CD4-positive, alpha-beta T cell (primary cell): ENCODE data around the gene NACA2. TPM values are rescaled to one million over a fixed set of nuclear protein-coding genes. Genes with fewer than 3 reads are reported as not detected.
"Not testable (repeated sequence)": the region's sequence is repeated elsewhere in the genome, so short reads cannot be mapped to it uniquely, and the experiment has no call there.

Source experiments
- ATAC-seq: fragments of 200-7000 bp; cut with Tn5 transposase; one replicate; pipeline ENCODE4 v1.10.0; 2022; ENCODE audit warnings: mild to moderate bottlenecking; ENCODE audit not compliant: poor library complexity
- CTCF ChIA-PET: fragments of 350-600 bp; sonication (Branson Sonifier 250); formaldehyde crosslinking; loops from one replicate; lab custom pipeline; 2021; ENCODE audit warnings: antibody characterized with exemption, inconsistent platforms; lab: Charles Lee
- POLR2A ChIA-PET: fragments of 350-600 bp; sonication (Branson Sonifier 250); formaldehyde crosslinking; loops from one replicate; lab custom pipeline; 2021; ENCODE audit warnings: antibody characterized with exemption, inconsistent platforms; lab: Charles Lee
- DNase-seq, 14 experiments: peaks; one replicate each; pipeline ENCODE4 v3.0.0-alpha.2; 2013 to 2020; ENCODE audit warnings: mixed read lengths in 2 of 14
- H3K27ac ChIP-seq, 2 donors: one replicate each; pipeline versions ENCODE4 v1.5.1 to v1.7.0; 2013; ENCODE audit warnings: low read length in 2 of 2, low read depth in 1 of 2, mild to moderate bottlenecking in 1 of 2
- H3K27me3 ChIP-seq, 2 experiments: 1 replicate in 1 of 2; 2 replicates in 1 of 2; pipeline versions ENCODE4 v1.6.1 to v1.7.0; 2013; ENCODE audit warnings: low read length in 2 of 2, control low read depth in 1 of 2, mild to moderate bottlenecking in 1 of 2, moderate library complexity in 1 of 2; ENCODE audit not compliant: insufficient read depth in 2 of 2, control insufficient read depth in 1 of 2
- H3K36me3 ChIP-seq: one replicate; pipeline ENCODE4 v1.6.1; 2013; ENCODE audit warnings: low read length, control low read depth; ENCODE audit not compliant: insufficient read depth
- H3K4me1 ChIP-seq: one replicate; pipeline ENCODE4 v1.6.1; 2013; ENCODE audit warnings: low read length, control low read depth; ENCODE audit not compliant: insufficient read depth
- H3K4me3 ChIP-seq: one replicate; pipeline ENCODE4 v1.5.1; 2013; ENCODE audit warnings: mild to moderate bottlenecking, low read length, moderate library complexity
- H3K9me3 ChIP-seq, 2 experiments: 1 replicate in 1 of 2; 2 replicates in 1 of 2; pipeline versions ENCODE4 v1.6.1 to v1.7.0; 2013; ENCODE audit warnings: low read length in 2 of 2, mild to moderate bottlenecking in 2 of 2, control low read depth in 1 of 2, moderate library complexity in 1 of 2; ENCODE audit not compliant: control insufficient read depth in 1 of 2, insufficient read depth in 1 of 2
- H3K27ac Mint-ChIP-seq: one replicate; pipeline ENCODE4 v1.8.0; 2020; ENCODE audit warnings: mixed read lengths
- H3K27me3 Mint-ChIP-seq: one replicate; pipeline ENCODE4 v1.8.0; 2021; ENCODE audit warnings: mixed read lengths
- H3K36me3 Mint-ChIP-seq: one replicate; pipeline ENCODE4 v1.8.0; 2021; ENCODE audit warnings: low read depth, mixed read lengths
- H3K4me1 Mint-ChIP-seq: one replicate; pipeline ENCODE4 v1.8.0; 2021; ENCODE audit warnings: low read depth, mixed read lengths
- H3K4me3 Mint-ChIP-seq: one replicate; pipeline ENCODE4 v1.8.0; 2020; ENCODE audit warnings: mild to moderate bottlenecking, mixed read lengths
- H3K9me3 Mint-ChIP-seq: one replicate; pipeline ENCODE4 v1.8.0; 2020; ENCODE audit warnings: mixed read lengths
- CTCF ChIP-seq: fragments of 200-600 bp; IDR thresholded peaks from one replicate; pipeline ENCODE4 v1.8.0; 2022; ENCODE audit warnings: antibody characterized with exemption, mild to moderate bottlenecking
- intact Hi-C, 2 experiments: fragments of 100-400 bp; cut with DNase I in 1 of 2; cut with micrococcal nuclease in 1 of 2; formaldehyde crosslinking; loops; one replicate each; pipeline versions ENCODE4 v1.15.1 to v1.9.0; 2023 to 2025; cut with DNase I, micrococcal nuclease
- total RNA-seq, 174 experiments: library from RNA in 2 of 174; stranded (reverse) in 2 of 174; gene quantifications; one replicate each; pipeline ENCODE4 v1.2.3 and lab custom pipeline; 2021 to 2026

The NACA2 gene
- total RNA-seq, 2 experiments from 2014 or later: not detected

DNA sequence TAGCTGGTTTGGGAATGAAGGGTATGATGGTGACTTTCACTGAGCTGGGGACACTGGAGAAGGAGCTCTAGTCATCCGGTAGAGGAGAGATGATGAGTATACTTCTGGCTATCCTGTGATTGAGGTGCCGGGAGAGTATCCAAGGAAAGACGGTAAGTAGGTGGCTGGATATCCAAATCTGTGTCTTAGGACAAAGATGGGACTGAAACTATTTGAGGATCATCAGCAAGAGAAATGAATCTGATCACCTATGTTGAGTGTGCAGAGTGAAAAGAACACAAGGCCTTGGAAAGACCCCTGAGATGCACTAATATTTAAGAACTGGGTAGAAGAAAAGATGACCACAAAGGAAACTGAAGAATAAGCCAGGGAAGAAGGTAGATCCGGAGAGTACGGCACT, 1.0 kb downstream of the NACA2 start:
- intact Hi-C loops: no loop called here
- POLR2A ChIA-PET: no interaction called here

DNA sequence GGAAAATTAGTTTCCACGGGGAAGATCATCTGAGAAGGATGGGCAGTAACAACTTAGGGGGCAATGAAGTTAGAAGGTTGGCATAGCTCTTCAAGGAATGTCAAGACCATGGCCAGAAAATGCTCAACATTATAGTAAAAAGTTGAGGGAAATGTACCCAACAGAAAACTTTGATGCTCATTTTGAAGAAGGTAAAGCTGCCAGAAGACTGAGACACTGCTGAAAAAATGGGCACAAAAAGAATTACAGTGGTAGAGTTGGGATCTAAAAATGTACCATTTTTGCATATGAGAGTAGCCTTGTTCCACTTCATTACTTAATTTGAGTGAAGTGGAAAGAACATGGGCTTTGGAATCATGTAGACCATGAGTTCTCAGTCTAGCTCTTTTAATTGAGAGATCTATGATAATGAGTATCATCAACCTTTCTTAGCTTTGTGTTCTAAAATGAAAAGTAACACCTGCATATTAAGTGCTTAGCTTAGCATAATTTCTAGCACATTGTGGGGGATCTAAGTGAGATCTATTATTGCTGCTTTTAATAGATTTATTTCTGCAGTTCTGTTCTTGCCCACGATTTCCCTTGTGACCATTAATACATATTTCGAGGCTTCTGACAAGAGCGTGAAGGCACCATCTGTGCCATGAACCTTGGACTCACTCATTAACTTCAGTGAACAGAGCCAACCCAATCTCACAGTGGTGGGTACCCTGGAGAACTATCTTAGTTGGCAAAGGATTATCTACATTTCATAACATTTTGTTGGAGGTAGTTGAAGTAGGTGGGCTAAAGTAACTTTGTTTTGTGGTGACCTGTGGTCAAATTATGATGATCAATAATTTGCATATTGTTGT, 3.0 kb downstream of the NACA2 start:
- Mint-ChIP-seq H3K36me3 (no peaks in the 10 kb centered on the region), H3K27me3 (peaks cover 12% of the 10 kb centered on the region), H3K4me1 (no peaks in the 10 kb centered on the region), H3K4me3 (no peak overlapping the region), H3K27ac (no peak overlapping the region), H3K9me3 (no peaks in the 10 kb centered on the region)
- no peaks in the 10 kb centered on the region for H3K4me1 ChIP-seq
- ATAC-seq (no peak), DNase-seq (no peak)
- no peaks in the 10 kb centered on the region for H3K36me3 ChIP-seq
- no peak overlapping the region for H3K4me3 ChIP-seq
- no peaks in the 10 kb centered on the region for H3K27me3 ChIP-seq
- ChIA-PET POLR2A (no interaction called here), CTCF (no interaction called here)
- no peak for TF ChIP-seq CTCF
- no peak overlapping the region for H3K27ac ChIP-seq
- H3K9me3 ChIP-seq: peaks cover 0 to 3% of the 10 kb centered on the region in 2 experiments
- intact Hi-C loops: no loop called here

More for the DNA sequence above, 1.0 kb downstream of the NACA2 start:
- Mint-ChIP-seq H3K36me3 (no peaks in the 10 kb centered on the region), H3K27ac (no peak overlapping the region), H3K4me1 (no peaks in the 10 kb centered on the region), H3K4me3 (no peak overlapping the region), H3K27me3 (peaks cover 15% of the 10 kb centered on the region), H3K9me3 (no peaks in the 10 kb centered on the region)
- no peak for TF ChIP-seq CTCF
- H3K4me3 ChIP-seq: no peak overlapping the region
- DNase-seq (no peak), ATAC-seq (no peak)
- no peaks in the 10 kb centered on the region for H3K4me1 ChIP-seq
- CTCF ChIA-PET: no interaction called here
- peaks cover 0 to 3% of the 10 kb centered on the region in 2 experiments for H3K9me3 ChIP-seq
- H3K27ac ChIP-seq: no peak overlapping the region
- no peaks in the 10 kb centered on the region for H3K36me3 ChIP-seq
- peaks cover 0 to under 1% of the 10 kb centered on the region in 2 experiments for H3K27me3 ChIP-seq

DNA sequence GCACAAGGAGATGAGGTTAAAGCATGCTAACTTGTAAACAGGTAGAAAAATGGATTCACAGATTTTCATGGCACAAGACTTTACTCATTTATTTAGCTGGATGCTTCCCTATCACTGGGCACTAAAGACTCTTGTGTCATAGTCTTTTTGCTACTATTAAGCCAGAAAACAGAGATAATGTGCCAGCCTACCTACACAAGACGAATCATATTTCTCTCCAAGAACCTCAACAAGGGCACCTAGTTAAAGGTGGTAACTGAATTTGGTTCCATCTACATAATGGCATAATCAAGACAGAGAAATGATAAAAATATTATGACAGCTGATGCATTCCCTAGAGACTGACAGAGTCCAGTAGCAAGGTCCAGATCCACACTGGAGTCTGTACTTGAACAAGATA, 3.8 kb downstream of the NACA2 start:
- no peaks in the 10 kb centered on the region for H3K36me3 Mint-ChIP-seq
- no peaks in the 10 kb centered on the region for H3K4me1 ChIP-seq
- ATAC-seq (no peak), DNase-seq (no peak)
- H3K27me3 Mint-ChIP-seq: peaks cover 13% of the 10 kb centered on the region
- H3K36me3 ChIP-seq: no peaks in the 10 kb centered on the region
- no peak overlapping the region for H3K4me3 ChIP-seq
- intact Hi-C loops: no loop called here
- TF ChIP-seq CTCF: no peak
- no peaks in the 10 kb centered on the region for H3K9me3 ChIP-seq
- no peak overlapping the region for H3K27ac ChIP-seq
- H3K27ac Mint-ChIP-seq: no peak overlapping the region
- POLR2A ChIA-PET: no interaction called here
- H3K4me3 Mint-ChIP-seq: no peak overlapping the region
- no peaks in the 10 kb centered on the region for H3K27me3 ChIP-seq
- no peaks in the 10 kb centered on the region for H3K9me3 Mint-ChIP-seq
- H3K4me1 Mint-ChIP-seq: no peaks in the 10 kb centered on the region
- CTCF ChIA-PET: no interaction called here

- H3K4me1 Mint-ChIP-seq, H3K27ac ChIP-seq, H3K4me1 ChIP-seq, H3K9me3 ChIP-seq, intact Hi-C loops, H3K36me3 Mint-ChIP-seq, H3K9me3 Mint-ChIP-seq, DNase-seq, H3K4me3 Mint-ChIP-seq, H3K27ac Mint-ChIP-seq, ATAC-seq, H3K27me3 ChIP-seq, POLR2A ChIA-PET, H3K36me3 ChIP-seq, H3K4me3 ChIP-seq: not testable (repeated sequence)
- CTCF ChIA-PET: interaction anchor here (0.7 kb wide), 1 partner anchor 13 kb away, joined by 4 read pairs; no protein-coding TSS in a partner anchor
- H3K27me3 Mint-ChIP-seq: peaks cover 17% of the 10 kb centered on the region
Measured at GRCh38 chr17:61586622-61587021, 4.4 kb downstream of the NACA2 start.
